ENCODE measurements around the gene ZNF76. TPM values are rescaled to one million over a fixed set of nuclear protein-coding genes. Genes with fewer than 3 reads are reported as not detected.

Gene ZNF76
- total RNA-seq, 1 experiment from 2014 or later: 12.7 TPM

- DNase-seq (ENCODE audit: low read depth): no peak
Measured at GRCh38 chr6:35267446-35267845, 7.9 kb downstream of the ZNF76 start.

- DNase-seq (ENCODE audit: low read depth): no peak
Measured at GRCh38 chr6:35267897-35268296, 8.4 kb downstream of the ZNF76 start.

- DNase-seq (ENCODE audit: low read depth): no peak
Measured at GRCh38 chr6:35272005-35272404, 12.5 kb downstream of the ZNF76 start.

- no peak for DNase-seq (ENCODE audit: low read depth)
Measured at GRCh38 chr6:35273822-35274559, 14.5 kb downstream of the ZNF76 start.

GRCh38 chr6:35275744-35276260 lies 16.3 kb downstream of the ZNF76 start:
- no peak for DNase-seq (ENCODE audit: low read depth)

GRCh38 chr6:35278708-35279107 lies 19.2 kb downstream of the ZNF76 start:
- no peak for DNase-seq (ENCODE audit: low read depth)

- DNase-seq (ENCODE audit: low read depth): peak; percentile 14
Measured at GRCh38 chr6:35280903-35281302, 21.4 kb downstream of the ZNF76 start.

- DNase-seq (ENCODE audit: low read depth): no peak
Measured at GRCh38 chr6:35282472-35282871, 22.9 kb downstream of the ZNF76 start.

- DNase-seq (ENCODE audit: low read depth): no peak
Measured at GRCh38 chr6:35283361-35283760, 23.8 kb downstream of the ZNF76 start.

GRCh38 chr6:35287671-35288396 lies 28.3 kb downstream of the ZNF76 start:
- no peak for DNase-seq (ENCODE audit: low read depth)

- no peak for DNase-seq (ENCODE audit: low read depth)
Measured at GRCh38 chr6:35288834-35289233, 29.3 kb downstream of the ZNF76 start.

GRCh38 chr6:35291491-35291890 lies 32.0 kb downstream of the ZNF76 start:
- no peak for DNase-seq (ENCODE audit: low read depth)

GRCh38 chr6:35292494-35292893 lies 33.0 kb downstream of the ZNF76 start:
- no peak for DNase-seq (ENCODE audit: low read depth)

GRCh38 chr6:35293681-35294080 lies 34.1 kb downstream of the ZNF76 start:
- no peak for DNase-seq (ENCODE audit: low read depth)

GRCh38 chr6:35294308-35294945 lies 34.9 kb downstream of the ZNF76 start:
- DNase-seq (ENCODE audit: low read depth): peak; percentile 26

GRCh38 chr6:35295036-35295435 lies 35.5 kb downstream of the ZNF76 start:
- no peak for DNase-seq (ENCODE audit: low read depth)

- no peak for DNase-seq (ENCODE audit: low read depth)
Measured at GRCh38 chr6:35295521-35296315, 36.2 kb downstream of the ZNF76 start.

GRCh38 chr6:35296931-35297600 lies 37.5 kb downstream of the ZNF76 start:
- DNase-seq (ENCODE audit: low read depth): no peak

- DNase-seq (ENCODE audit: low read depth): peak; percentile 68
Measured at GRCh38 chr6:35297601-35298481, 38.3 kb downstream of the ZNF76 start, which contains the start of gene DEF6. Gene DEF6, plus strand, starts transcription at chr6:35297818. Its CDS starts 39 bp downstream, at chr6:35297857.

- no peak for DNase-seq (ENCODE audit: low read depth)
Measured at GRCh38 chr6:35298625-35299140, 39.1 kb downstream of the ZNF76 start.
